ENCODE data around the gene ACOT9. TPM values are rescaled to one million over a fixed set of nuclear protein-coding genes. Genes with fewer than 3 reads are reported as not detected.

ACOT9 gene
- total RNA-seq, 2 donors from 2014 or later = 23.6 to 26.0 TPM

- Histone ChIP-seq H3K27ac (no peak overlapping the region), H3K9me3 (no peaks in the 10 kb centered on the region), H3K4me1 (no peaks in the 10 kb centered on the region), H3K9ac (ENCODE audit: low read depth in 2 of 2, low read length in 2 of 2) (no peak overlapping the region), H3K27me3 (no peaks in the 10 kb centered on the region), H3K4me3 (no peak overlapping the region), H3K36me3 (no peaks in the 10 kb centered on the region)
- no peak for DNase-seq
- intact Hi-C loops (cut with DNase I) = no loop called here
- no peak for TF ChIP-seq CTCF (IDR thresholded peaks at IDR 0.05)
Observed at GRCh38 chrX:23736030-23736429, 7.0 kb downstream of the ACOT9 start.

- Histone ChIP-seq H3K36me3 (no peaks in the 10 kb centered on the region), H3K27me3 (no peaks in the 10 kb centered on the region), H3K4me1 (no peaks in the 10 kb centered on the region), H3K9ac (ENCODE audit: low read depth in 2 of 2, low read length in 2 of 2) (no peak overlapping the region), H3K27ac (no peak overlapping the region), H3K9me3 (no peaks in the 10 kb centered on the region), H3K4me3 (no peak overlapping the region)
- intact Hi-C loops (cut with DNase I) = no loop called here
- TF ChIP-seq CTCF (IDR thresholded peaks at IDR 0.05) = no peak
- DNase-seq = no peak
Observed at GRCh38 chrX:23732704-23733103, 10.4 kb downstream of the ACOT9 start.

GRCh38 chrX:23731951-23732350 lies 11.1 kb downstream of the ACOT9 start:
- no peaks in the 10 kb centered on the region for H3K27me3 ChIP-seq
- no peak for TF ChIP-seq CTCF (IDR thresholded peaks at IDR 0.05)
- no peak overlapping the region for H3K27ac ChIP-seq
- no peaks in the 10 kb centered on the region for H3K36me3 ChIP-seq
- H3K4me1 ChIP-seq = no peaks in the 10 kb centered on the region
- H3K9me3 ChIP-seq = no peaks in the 10 kb centered on the region
- no peak for DNase-seq
- H3K9ac ChIP-seq (ENCODE audit: low read depth in 2 of 2, low read length in 2 of 2) = no peak overlapping the region
- H3K4me3 ChIP-seq = no peak overlapping the region
- intact Hi-C loops (cut with DNase I) = no loop called here

GRCh38 chrX:23729214-23729613 lies 13.9 kb downstream of the ACOT9 start:
- DNase-seq = no peak
- no peaks in the 10 kb centered on the region for H3K4me1 ChIP-seq
- H3K27me3 ChIP-seq = no peaks in the 10 kb centered on the region
- no peaks in the 10 kb centered on the region for H3K9me3 ChIP-seq
- TF ChIP-seq CTCF (IDR thresholded peaks at IDR 0.05) = no peak
- no peak overlapping the region for H3K9ac ChIP-seq (ENCODE audit: low read depth in 2 of 2, low read length in 2 of 2)
- H3K4me3 ChIP-seq = no peak overlapping the region
- no peaks in the 10 kb centered on the region for H3K36me3 ChIP-seq
- H3K27ac ChIP-seq = no peak overlapping the region
- intact Hi-C loops (cut with DNase I) = no loop called here

- no peak overlapping the region for H3K27ac ChIP-seq
- TF ChIP-seq CTCF (IDR thresholded peaks at IDR 0.05) = no peak
- intact Hi-C loops (cut with DNase I) = no loop called here
Observed at GRCh38 chrX:23727206-23727605, 15.9 kb downstream of the ACOT9 start.

GRCh38 chrX:23726191-23726590 lies 16.9 kb downstream of the ACOT9 start:
- no peak for TF ChIP-seq CTCF (IDR thresholded peaks at IDR 0.05)
- intact Hi-C loops (cut with DNase I) = no loop called here
- no peak overlapping the region for H3K4me3 ChIP-seq
- DNase-seq = no peak
- no peaks in the 10 kb centered on the region for H3K27me3 ChIP-seq
- H3K4me1 ChIP-seq = no peaks in the 10 kb centered on the region
- no peak overlapping the region for H3K9ac ChIP-seq (ENCODE audit: low read depth in 2 of 2, low read length in 2 of 2)
- H3K9me3 ChIP-seq = no peaks in the 10 kb centered on the region
- H3K36me3 ChIP-seq = no peaks in the 10 kb centered on the region
- H3K27ac ChIP-seq = no peak overlapping the region

More at GRCh38 chrX:23727206-23727605, 15.9 kb downstream of the ACOT9 start:
- no peak for DNase-seq
- no peak overlapping the region for H3K9ac ChIP-seq (ENCODE audit: low read depth in 2 of 2, low read length in 2 of 2)
- no peak overlapping the region for H3K4me3 ChIP-seq
- no peaks in the 10 kb centered on the region for H3K9me3 ChIP-seq
- no peaks in the 10 kb centered on the region for H3K4me1 ChIP-seq
- H3K36me3 ChIP-seq = no peaks in the 10 kb centered on the region
- H3K27me3 ChIP-seq = no peaks in the 10 kb centered on the region

All from colonic mucosa (tissue), 4 donors.